ENCODE data around the gene ABHD12.

The ABHD12 gene

DNA sequence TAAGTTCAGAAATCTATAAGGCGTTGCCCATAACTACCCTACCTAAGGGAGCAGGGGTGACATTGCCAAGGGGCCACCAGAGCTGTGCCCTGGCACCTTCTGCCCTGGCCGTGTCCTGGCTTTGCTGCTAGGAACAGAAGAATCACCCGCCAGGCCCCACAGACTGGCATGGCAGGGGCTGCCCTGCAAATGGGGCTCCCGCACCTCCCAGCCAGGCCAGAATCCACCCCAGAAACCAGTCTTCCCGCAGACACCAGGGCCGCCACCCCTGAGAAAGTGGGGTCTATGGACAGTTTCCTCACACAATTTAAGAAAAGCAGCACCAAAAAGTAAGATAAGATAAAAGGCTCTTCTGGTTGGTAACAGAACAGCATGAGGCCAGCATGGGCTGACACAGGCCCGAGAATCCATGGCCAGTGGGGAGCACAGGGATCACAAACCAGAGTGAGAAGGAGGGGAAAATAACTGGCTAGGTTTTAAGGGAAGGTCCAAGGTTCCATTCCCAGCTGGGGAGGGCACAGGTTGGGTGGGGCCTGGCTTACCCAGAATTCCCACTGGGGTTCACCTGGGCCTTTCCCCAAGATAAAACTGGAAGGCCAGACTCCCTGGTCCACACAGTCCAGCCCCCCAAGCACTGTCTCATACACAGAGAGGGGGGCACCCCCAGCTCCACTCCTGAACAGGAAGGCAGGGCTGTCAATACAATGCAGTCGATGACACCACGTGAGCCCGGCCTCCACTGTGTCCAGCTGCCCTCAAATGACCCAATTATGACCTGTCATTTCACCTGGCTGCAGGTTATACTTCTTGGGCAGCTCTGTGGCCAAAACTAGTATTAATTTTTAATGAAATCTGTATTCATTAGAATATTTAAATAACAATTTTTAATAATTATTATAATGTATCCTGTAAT is 83.4 kb downstream of the ABHD12 start:
- DNase-seq (ENCODE audit: low read depth), result no peak

DNA sequence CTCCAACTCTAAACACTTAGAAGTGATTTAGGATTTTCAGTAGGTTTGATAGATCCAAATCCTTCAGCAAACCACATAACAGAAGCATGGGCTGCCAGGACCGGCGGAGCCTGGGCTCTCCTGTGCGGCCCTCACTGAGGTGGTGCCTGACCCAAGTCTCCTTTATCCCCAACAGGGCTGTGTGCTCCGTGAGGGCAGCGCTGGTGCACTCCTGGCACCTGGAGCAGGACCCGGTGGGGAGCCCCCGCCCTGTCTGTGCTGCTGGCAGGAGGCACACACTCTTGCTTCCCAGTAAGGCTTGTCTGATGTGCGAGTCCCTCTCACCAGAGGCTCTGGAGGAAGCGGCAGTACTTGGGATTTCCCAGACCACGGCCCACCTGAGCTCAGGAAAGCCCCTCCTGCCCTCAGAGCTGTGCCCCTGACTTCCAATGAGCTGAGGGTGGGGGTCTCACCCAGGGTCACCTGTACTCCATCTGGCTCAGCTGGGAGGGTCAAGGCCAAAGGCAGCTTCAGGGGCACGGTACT is 86.5 kb downstream of the ABHD12 start:
- DNase-seq (ENCODE audit: low read depth), result no peak

DNA sequence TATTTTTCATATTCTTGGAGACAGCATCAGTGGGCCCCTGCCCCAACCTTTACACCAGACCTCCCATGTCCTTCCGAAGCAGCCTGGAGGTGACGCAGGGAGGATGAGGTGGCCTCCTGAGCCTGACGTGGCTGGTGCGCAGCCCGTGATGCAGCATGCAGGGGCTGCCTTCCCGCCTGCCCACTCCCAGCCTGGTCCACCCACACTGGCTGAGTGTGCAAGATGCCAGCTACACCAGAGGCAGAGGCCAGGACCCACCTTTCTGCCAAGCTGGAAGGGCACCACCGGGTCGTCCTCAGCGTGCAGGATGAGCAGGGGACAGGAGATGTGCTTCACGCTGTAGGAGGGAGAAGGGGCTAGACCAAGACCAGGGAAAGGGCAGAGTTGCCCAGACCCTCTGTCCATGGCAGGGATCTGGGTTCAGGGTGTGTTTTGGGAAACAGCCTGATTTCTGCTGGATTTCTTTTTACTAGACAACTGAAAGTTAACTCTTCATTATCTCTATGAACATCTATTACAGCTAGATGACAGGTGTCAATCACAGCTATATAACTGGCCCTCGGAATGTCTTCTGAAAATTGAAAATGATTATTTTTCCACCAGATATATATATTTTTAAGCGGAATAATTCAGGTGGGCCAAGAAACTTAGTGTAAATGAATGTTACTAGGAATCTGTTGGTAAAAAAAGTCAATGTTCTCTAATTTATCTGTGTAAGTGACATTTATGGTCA is 87.2 kb downstream of the ABHD12 start:
- DNase-seq (ENCODE audit: low read depth), result no peak

DNA sequence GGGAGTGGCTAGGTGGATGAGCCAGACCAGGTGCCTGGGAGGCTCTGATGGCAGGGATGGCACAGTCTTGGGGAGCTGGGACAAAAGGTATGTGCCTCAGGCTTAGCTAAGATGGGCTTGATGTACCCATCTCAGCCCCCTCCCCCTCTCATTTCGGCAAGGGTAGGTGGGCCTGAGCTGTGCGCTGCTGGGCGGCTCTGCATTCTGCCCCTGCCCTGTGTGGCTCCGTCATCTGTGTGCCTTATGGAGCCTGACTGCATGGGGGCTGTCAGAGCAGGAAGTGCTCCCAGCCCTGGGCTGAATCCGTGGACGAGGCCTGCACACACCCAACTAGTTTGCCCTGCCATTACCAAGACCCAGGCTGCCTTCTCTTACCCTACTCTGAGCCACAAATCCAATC is 88.0 kb downstream of the ABHD12 start:
- DNase-seq (ENCODE audit: low read depth), result no peak

DNA sequence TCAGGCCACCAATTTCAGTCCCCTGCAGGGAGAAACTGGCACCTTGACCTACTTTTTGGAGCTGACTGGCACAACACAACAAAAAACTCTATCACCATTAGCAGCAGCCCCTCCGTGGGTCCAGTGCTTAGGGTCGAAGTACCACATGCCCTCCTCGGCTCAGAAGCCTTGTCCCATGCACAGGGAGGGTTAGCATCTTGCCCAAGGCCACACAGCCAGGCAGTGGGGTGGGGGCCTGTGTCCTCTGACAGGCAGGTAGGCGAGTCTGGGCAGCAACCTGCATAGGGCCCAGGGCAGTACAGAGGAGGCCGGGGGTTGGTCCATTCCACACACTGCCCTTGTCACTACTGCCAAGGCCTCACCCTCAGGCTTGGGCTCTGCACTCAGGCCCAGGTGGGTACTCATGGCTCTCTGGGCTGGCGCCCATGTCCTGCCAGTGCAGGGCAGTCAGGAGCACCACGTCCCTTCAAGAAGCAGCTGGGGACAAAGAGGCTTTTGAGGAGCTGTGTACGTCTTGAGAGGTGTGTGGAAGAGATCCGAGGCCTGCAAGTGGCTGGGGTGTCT is 89.2 kb downstream of the ABHD12 start:
- DNase-seq (ENCODE audit: low read depth), result no peak

DNA sequence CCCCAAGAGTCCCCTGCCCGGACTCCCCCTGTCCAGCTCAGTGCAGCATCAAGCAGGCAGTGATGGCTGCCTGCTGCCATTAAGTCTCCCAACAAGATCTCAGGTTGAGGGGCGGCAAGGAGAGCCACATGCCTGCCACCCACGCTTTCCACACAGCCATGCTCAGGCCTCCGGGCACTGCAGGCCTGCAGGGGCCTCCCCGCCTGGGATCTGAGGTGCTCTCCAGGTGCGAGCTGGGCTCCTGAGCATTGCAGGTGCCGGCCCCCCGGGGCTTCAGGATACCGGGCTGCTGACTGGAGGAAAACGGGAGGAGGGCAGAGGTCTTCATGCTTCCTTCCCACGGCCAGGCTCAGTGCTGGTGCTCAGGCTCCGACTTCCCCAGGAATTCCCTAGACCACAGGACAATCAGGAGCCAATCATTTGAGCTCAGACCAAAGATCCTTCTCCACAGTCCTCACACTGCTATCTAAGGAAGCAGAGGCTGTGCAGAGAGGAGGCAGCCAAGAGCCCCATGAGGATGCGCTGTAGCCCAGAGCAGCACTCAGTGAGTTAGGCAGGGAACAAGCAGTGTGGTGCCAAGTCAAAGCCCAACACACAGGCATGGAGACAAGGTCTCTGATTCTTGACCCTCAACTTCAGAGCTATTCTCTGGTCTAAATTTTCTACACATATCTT is 90.0 kb downstream of the ABHD12 start:
- no peak for DNase-seq (ENCODE audit: low read depth)

DNA sequence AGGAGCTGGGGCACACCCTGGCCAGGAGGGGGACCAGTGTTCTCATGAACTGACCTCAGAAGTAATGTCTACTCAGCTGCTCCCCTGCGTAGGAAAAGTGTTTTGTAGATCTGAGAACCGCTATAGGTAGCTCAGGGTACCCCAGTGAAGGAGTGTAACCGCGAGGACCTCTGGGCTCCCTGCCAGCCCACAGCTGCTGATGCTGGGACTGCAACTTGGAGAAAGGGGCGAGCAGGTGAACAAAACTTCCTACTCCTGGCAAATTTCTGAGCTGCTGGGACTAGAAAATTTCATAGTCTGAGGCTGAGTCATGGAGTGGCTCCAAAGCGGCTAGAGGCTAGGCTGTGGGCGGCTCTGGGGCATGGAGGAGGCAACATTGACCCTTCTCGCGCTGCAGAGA is 90.8 kb downstream of the ABHD12 start:
- DNase-seq (ENCODE audit: low read depth), result no peak

DNA sequence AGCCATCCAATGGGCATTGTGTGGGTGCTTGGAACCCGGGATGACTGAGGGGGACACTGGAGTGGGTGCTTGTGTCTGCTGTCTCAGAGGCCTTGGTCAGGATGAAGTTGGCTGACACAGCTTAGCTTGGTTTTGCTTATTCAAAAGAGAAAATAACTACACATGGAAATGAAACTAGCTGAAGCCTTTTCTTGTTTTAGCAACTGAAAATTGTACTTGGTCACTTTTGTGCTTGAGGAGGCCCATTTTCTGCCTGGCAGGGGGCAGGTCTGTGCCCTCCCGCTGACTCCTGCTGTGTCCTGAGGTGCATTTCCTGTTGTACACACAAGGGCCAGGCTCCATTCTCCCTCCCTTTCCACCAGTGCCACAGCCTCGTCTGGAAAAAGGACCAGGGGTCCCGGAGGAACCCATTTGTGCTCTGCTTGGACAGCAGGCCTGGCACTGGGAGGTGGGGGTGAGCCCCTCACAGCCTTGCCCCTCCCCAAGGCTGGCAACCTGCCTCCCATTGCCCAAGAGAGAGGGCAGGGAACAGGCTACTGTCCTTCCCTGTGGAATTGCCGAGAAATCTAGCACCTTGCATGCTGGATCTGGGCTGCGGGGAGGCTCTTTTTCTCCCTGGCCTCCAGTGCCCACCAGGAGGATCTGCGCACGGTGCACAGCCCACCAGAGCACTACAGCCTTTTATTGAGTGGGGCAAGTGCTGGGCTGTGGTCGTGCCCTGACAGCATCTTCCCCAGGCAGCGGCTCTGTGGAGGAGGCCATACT is 93.3 kb downstream of the ABHD12 start:
- no peak for DNase-seq (ENCODE audit: low read depth)

DNA sequence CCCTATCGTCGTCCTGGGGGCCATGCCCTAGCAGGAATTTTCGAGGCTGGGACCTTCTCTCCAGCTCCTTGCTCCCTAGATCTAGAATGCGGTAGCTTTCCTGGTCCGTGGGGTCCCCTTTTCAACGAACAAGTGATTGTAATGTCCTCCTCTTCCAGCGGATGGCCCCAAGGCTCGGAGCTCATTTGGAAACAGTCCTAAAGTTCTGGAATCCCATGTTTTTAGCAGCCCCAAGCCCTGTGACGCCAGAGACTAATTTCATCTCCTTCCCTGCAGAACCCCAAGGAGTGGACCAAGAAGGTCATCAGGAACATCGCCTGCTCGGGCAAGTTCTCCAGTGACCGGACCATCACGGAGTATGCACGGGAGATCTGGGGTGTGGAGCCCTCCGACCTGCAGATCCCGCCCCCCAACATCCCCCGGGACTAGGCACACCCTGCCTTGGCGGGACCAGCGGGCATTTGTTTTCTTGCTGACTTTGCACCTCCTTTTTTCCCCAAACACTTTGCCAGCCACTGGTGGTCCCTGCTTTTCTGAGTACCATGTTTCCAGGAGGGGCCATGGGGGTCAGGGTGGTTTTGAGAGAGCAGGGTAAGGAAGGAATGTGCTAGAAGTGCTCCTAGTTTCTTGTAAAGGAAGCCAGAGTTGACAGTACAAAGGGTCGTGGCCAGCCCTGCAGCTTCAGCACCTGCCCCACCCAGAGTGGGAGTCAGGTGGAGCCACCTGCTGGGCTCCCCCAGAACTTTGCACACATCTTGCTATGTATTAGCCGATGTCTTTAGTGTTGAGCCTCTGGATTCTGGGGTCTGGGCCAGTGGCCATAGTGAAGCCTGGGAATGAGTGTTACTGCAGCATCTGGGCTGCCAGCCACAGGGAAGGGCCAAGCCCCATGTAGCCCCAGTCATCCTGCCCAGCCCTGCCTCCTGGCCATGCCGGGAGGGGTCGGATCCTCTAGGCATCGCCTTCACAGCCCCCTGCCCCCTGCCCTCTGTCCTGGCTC is 94.2 kb downstream of the ABHD12 start:
- DNase-seq (ENCODE audit: low read depth), result no peak

DNA sequence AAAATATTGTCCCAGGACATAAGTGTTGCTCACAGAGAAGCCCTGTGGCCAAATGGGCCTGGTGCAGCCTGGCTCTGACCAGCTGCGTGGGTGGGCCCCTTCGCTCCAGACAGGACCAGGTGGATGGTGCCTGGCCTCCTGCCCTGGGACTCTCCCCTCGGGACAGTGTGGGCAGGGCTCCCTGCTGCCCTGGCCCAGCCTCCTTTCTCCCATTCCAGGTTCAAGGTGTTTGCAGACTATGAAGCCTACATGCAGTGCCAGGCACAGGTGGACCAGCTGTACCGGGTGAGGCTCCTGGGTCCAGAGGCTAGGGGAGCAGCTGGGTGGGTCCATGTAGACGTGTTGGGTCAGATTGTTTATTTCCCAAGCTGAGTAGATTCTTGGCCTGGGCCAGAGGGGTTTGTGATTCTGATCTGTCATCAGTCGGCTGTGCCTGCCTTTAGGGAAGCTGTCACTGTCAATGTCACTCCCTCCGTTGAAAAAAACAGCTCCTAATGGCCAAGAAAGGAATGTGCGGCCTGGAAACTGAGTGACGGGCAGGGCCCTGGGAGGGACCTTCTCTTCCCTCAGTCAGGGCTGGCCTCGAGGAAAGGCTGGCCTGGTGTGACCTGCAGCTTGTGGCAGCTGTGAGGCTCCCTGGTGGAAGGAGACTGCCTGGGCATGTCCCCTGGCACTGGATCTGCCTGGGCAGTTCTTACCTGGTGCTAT is 95.1 kb downstream of the ABHD12 start:
- DNase-seq (ENCODE audit: low read depth), result no peak

DNA sequence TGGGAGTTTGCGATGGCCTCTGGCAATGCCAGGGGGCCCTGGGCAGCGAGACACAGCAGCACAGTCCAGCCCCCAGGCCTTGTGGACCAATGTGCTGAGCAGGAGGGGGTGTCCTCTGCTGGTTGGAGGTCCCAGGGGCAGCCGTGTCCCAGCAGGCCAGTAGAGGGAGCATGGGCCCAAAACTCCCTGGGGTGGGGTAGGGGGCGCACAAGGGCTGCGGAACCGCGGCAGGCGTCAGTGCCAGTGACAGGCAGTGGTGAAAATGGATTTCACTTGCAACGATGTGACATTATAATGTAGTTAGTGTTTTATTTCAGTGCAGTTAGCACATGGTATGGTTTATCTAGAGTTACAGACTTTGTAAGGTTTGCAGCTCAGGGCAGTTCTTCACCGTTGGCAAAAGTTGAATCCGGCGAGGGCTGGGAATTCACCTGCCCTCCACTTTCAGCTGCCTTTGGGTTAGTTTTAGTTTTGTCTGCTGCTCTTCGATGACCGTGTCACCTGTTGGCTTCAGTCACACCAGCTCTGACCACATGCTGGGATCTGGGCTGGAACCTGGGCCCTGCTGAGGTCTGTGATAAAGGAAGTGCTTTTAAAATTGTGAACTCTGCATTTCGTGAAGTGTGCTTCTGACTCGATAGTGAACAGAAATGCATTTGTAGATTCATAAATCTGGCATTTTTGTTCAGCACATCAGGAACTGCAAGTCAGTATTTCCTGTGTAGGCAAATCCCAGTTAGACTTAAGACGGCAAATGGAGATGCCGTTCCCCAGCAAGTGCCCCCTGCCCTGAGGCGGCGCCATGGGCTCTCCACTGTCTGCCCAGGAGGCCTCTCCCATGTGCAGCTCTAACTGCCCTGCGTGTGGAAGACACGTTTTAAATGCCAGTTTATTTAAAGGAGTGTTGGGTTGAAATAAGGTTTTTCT is 95.9 kb downstream of the ABHD12 start:
- peak; percentile 40 for DNase-seq (ENCODE audit: low read depth)

DNA sequence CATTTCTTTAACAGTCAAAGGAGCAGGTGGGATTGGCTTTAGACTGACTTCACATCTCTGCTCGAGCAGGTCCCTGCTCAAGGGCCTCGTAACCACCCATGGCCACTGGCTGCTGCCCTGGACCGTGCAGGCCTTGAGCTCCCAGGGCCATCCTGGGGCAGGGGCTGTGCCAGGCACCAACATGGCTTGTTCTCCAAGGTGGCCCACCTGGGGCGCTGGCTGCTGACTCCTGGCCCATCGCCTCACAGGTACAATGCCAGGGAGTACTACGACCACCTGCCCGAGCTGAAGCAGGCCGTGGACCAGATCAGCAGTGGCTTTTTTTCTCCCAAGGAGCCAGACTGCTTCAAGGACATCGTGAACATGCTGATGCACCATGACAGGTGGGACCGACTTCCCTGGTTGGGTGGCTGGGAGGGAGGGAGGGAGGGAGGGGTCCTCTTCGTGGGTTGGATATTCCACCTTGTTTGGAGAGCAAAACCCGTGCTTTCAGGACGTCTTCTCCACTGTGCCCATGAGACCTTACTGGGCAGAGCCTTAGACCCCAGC is 96.7 kb downstream of the ABHD12 start:
- no peak for DNase-seq (ENCODE audit: low read depth)

DNA sequence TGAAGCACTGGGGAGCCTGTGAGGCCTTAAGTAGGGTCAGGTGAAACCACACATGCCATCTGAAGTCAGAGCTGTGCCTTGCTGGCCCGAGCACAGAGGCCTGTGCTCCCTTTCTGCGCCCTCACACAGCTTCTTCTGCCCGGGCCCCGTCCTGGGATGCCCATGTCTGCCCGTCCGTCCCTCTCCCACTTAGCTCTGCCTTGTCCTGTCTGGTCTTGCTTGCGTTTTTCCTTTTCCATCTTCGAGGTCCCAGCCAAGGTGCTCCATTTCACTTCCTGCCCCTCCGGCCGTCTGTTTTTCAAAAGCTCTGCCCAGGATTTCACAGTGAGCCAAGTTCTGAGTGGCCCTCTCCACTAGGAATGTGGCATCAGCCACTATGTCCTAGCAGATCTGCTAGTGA is 97.1 kb downstream of the ABHD12 start:
- DNase-seq (ENCODE audit: low read depth), result no peak

DNA sequence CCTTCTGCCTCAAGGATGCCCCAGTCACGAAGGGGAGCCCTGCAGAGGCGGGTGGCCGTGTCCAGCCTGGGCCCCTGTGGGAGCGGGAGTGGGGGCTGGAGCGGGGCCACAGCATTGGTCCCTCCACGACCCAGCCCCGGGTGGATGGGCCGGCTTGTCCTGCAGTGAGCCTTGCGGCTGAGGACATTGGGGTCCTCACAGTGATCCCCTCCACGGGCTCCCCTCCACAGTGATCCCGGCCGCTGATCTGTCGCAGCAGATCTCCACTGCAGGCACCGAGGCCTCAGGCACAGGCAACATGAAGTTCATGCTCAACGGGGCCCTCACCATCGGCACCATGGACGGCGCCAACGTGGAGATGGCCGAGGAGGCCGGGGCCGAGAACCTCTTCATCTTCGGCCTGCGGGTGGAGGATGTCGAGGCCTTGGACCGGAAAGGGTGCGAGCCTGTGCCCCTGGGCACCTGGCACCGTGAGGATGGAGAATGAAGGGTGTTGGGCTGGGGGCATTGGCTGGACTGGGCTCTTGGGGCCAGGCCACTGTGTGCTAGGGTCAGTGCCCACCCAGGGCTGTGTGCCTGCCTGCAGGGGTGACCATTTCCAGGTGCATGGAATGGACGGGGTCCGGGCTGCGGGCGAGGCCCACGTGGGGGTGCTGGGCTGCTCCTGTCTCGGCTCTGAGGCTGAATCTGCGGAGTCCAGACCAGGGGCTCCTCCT is 98.3 kb downstream of the ABHD12 start:
- DNase-seq (ENCODE audit: low read depth), result no peak

DNA sequence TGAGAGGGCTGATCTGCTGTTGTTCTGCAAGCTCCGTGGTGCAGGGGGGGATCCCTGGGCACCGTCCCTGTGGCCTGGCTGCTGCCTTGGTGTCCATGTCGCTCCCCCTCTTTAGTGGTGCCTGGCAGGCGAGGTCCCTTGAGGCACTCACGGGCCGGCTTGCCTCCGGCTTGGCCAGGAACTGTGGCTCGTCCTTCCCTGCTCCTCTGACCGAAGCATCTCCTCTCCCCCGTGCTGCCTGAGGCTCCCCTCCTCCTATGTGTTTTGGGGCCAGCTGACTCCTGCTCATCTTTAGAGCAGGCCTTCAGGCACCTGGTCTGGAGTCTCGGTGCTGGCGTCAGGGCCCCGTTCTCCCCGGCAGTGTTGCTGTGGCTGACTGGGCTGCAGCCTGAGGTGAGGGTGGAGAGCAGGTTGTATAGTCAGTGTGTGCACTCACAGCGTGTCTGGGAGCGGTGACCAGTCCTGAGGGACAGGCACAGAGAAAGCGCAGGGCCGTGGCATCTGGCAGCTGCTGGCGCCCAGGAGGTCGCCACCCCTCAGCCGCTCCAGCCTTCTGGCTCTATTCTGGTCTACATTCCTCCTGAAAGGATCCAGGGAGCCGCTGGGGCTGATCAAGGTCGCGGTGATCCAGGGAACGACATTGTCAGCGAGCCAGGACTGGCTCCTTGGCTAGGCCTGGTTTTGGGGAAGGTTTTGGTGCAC is 99.1 kb downstream of the ABHD12 start:
- DNase-seq (ENCODE audit: low read depth), result no peak

DNA sequence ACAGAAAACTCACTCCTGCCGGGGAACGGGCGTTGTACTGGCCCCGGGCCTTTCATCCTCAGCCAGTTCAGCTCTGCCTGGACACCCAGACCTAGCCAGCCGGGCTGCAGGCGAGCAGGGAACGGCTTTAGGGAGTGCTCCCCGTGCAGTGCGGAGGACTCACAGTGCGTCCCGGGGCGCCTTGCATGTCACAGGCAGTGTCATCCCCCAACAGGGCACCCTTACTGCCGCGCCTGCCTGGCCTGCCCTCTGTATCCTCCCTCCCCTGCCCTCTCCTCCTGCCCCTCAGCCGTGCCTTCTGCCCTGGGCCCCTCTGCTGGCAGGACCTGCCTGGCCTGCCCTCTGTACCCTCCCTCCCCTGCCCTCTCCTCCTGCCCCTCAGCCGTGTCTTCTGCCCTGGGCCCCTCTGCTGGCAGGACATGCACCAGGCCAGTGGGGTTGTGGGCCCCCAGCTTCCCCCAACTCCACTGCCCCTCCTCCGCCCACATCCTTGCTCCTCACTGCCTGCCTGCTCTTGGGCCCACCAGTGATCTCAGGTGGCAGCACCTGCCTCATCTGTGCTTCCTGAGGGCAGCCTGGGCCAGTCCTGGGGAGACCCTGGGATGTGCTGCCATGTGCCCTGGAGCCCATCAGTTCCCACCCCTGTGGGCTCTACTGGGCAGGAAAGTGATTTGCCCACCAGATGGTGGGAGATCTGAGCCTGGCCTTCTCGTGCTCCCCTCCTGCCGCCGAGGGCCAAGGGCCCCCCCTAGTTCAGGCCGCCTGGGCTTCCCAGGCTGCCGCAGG is 99.8 kb downstream of the ABHD12 start:
- no peak for DNase-seq (ENCODE audit: low read depth)
